Measurements from ENCODE around the gene SLC2A9.

SLC2A9 gene

DNA sequence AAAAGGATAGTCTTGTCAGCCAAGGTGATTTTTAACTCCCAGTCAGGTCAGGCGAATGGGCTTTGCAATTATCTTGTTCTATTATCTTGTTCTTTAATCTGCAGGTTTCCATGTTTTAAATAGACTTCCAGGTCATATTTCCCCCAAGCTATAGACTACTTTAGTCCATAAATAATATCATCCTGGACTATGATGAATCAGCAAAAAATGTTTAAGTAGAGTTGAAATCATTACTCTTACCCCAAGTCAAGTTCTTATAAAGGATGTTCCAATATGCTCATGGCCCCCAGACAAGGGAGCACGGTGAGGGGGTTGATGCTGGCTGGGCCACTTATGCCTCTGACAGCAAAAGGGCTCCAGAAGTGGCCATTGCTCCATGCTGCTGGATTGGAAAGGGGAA lies 75.1 kb downstream of the SLC2A9 start:
- H3K4me3 ChIP-seq (ENCODE audit: low read depth, low read length) = no peak overlapping the region
- TF ChIP-seq, protein P1, sequence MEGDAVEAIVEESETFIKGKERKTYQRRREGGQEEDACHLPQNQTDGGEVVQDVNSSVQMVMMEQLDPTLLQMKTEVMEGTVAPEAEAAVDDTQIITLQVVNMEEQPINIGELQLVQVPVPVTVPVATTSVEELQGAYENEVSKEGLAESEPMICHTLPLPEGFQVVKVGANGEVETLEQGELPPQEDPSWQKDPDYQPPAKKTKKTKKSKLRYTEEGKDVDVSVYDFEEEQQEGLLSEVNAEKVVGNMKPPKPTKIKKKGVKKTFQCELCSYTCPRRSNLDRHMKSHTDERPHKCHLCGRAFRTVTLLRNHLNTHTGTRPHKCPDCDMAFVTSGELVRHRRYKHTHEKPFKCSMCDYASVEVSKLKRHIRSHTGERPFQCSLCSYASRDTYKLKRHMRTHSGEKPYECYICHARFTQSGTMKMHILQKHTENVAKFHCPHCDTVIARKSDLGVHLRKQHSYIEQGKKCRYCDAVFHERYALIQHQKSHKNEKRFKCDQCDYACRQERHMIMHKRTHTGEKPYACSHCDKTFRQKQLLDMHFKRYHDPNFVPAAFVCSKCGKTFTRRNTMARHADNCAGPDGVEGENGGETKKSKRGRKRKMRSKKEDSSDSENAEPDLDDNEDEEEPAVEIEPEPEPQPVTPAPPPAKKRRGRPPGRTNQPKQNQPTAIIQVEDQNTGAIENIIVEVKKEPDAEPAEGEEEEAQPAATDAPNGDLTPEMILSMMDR (IDR thresholded peaks at IDR 0.05; ENCODE audit: control insufficient read depth, extremely low read depth, insufficient read depth) = no peak
- no peak for DNase-seq (ENCODE audit: low read depth)

DNA sequence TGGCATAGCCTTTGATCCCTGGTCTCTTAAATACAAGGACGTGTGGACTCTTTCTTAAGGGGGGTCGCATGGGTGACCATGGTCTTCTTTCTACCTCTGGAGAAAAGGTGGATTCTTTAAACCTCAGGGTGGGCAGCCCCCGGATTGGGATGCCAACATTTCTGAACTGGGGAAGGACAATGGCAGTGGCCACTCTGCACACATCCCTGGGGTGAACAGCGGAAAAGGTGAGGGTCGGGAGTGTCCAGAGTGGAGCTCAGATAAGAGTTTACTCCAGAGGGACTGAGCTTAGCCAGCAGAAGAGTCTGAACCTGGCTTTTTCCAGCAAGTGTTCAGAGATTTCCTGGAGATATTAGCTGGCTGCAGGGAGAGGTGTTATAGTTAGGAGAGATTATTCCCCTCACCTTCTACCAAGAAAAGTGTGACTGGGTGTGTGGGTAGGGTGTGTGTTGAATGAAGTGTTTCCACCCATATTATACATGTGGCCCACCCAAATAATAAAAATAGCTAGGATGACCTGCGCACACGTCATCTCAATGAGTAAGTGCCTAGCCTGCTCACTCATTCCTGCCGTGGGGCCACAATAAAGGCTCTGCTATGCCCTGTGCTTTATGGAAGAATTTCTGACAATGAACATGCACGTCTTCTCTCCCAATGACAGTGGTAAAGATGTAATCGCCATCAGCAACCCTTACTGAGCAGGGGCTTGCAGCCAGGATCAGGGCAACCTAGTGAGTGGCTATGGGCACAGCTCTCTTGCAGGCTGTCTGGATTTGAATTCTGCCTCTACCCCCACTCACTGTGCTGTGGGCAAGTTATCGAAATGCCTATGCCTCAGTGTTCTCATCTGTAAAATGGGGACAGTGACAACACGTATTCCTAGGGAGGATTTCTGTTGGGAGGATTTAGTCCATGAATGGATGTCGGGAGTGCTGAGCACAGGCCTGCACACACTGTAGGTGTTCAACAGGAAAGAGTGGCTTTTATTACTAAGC lies 76.6 kb downstream of the SLC2A9 start:
- TF ChIP-seq, protein P1 (IDR thresholded peaks at IDR 0.05; ENCODE audit: control insufficient read depth, extremely low read depth, insufficient read depth) = no peak
- no peak for DNase-seq (ENCODE audit: low read depth)

DNA sequence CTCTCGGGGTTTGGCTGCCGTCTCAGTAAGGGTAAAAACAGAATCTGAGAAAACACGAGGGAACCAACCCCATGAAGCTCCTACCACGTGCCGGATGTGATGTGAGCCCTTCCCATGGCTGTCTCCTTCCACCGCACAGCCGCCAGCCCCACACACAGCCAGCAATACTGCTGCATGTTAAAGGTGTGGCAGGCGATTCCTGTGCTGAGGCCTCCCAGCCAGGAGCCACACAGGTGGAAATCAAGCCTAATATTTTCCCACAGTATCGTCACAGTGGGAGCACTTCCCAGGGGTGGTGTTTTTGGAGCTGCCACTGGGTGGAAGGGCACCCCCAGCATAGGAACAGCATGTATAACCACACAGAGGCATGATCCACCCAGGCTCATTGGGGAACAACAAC lies 77.5 kb downstream of the SLC2A9 start:
- DNase-seq (ENCODE audit: low read depth) = no peak
- H3K4me3 ChIP-seq (ENCODE audit: low read depth, low read length) = no peak overlapping the region
- TF ChIP-seq, protein P1 (IDR thresholded peaks at IDR 0.05; ENCODE audit: control insufficient read depth, extremely low read depth, insufficient read depth) = no peak

More for the DNA sequence above, 76.6 kb downstream of the SLC2A9 start:
- no peak overlapping the region for H3K4me3 ChIP-seq (ENCODE audit: low read depth, low read length)

DNA sequence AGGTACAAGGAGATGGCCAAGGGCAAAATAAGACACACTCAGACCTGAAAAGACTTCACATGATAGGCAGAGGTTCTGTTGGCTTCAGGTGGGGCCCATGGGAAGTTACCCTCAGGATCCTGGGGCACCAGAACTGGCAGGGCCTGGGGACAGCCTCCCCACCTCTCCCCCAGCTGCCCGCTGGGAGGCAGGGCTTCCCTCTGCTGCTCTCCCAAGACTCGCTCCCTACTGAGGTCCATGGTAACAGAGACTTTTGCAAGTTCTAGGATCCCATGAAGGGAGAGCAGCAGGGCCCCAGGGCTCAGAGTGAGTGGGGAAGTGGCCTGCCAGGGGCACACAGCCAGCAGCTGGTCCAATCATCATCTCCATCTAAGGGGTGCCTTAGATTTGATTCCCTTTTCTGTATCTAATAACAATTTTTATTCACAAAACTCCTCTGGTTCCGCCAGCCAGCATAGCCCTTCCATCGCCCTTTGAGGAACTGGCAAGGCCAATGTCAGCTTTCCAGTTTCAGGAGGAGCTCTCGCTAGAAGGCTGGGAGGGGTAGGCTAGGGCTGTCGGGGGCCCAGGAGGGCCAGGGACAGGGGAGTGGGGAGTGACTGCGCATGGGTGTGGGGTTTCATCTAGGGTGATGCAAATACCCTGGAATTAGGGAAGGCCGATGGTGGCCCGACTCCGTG lies 78.2 kb downstream of the SLC2A9 start:
- no peak for DNase-seq (ENCODE audit: low read depth)
- TF ChIP-seq, protein P1 (IDR thresholded peaks at IDR 0.05; ENCODE audit: control insufficient read depth, extremely low read depth, insufficient read depth) = no peak
- H3K4me3 ChIP-seq (ENCODE audit: low read depth, low read length) = no peak overlapping the region

DNA sequence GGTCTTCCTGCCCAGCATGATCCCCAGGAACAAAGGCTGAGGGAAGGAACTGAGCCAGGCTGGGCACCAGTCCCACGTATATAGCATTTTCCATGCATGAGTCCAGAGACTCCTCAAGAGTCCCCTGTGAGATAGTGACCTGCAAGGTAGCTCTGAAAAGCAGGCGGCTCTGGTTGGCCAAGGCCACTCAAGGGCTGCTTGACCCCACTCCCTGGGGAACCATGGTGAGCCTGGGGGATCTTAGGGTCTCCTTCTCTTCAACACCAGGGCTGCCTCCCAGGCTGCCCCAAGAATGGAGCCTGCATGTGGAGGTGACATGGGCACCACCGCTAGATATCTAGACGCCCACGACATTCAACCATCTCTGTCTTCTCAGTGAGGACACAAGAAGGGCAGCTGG lies 79.2 kb downstream of the SLC2A9 start:
- H3K4me3 ChIP-seq (ENCODE audit: low read depth, low read length) = no peak overlapping the region
- TF ChIP-seq, protein P1 (IDR thresholded peaks at IDR 0.05; ENCODE audit: control insufficient read depth, extremely low read depth, insufficient read depth) = no peak
- DNase-seq (ENCODE audit: low read depth) = no peak

DNA sequence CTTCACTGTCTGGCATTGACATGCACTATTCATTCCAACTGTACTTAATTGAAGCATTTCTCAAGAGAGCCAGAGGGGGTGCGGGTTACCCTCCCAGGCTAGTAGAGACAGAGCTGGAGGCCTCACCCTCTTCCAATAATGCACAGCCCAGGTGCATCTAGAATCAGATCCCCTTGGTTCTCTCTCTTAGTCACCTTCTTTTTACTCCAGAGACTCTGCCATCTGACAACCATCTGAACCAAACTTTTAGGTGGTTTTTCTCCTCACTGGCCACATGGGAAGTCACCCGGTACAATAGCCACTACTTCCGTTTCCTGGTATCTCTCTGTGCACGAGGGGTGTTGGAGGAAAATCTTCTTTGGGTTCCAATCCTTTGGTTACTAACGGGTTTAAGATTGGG lies 81.3 kb downstream of the SLC2A9 start:
- TF ChIP-seq, protein P1 (IDR thresholded peaks at IDR 0.05; ENCODE audit: control insufficient read depth, extremely low read depth, insufficient read depth) = no peak
- no peak overlapping the region for H3K4me3 ChIP-seq (ENCODE audit: low read depth, low read length)
- DNase-seq (ENCODE audit: low read depth) = no peak

Data from LNCaP clone FGC (cell line).